ENCODE measurements around the gene DRD2. TPM values are rescaled to one million over a fixed set of nuclear protein-coding genes. Genes with fewer than 3 reads are reported as not detected.

Gene DRD2
- total RNA-seq, 2 donors from 2014 or later = not detected

GRCh38 chr11:113449743-113450142, 25.5 kb downstream of the DRD2 start:
- H3K27ac Mint-ChIP-seq = no peak overlapping the region
- H3K27me3 Mint-ChIP-seq = peaks cover 44% of the 10 kb centered on the region
- ATAC-seq = no peak
- no peaks in the 10 kb centered on the region for H3K36me3 Mint-ChIP-seq (ENCODE audit: low read depth)
- H3K9me3 ChIP-seq (ENCODE audit: control insufficient read depth, low read length, poor library complexity, severe bottlenecking) = no peaks in the 10 kb centered on the region
- H3K4me3 Mint-ChIP-seq = no peak overlapping the region
- no peak for DNase-seq
- peaks cover 3% of the 10 kb centered on the region for H3K4me1 Mint-ChIP-seq

DNA sequence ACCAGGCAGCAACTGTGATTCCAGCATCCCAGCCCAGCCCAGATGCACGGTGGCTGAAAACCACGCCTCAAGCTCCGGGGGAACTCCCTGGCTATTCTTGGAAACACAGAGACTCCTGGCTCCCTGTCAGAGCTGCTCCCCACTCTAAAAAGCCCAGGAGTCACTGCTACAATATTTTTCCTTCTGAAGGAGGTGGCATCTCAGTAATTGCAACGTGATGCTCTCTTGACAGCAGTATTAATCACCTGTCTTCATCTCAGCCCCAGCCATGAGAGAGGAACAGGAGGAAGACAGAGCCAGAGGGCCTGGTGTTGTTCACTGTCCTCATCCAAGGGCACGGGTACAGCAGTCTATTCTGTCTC, 26.9 kb downstream of the DRD2 start:
- Mint-ChIP-seq H3K27me3 (peaks cover 46% of the 10 kb centered on the region), H3K27ac (no peak overlapping the region), H3K4me1 (peaks cover 3% of the 10 kb centered on the region), H3K36me3 (ENCODE audit: low read depth) (no peaks in the 10 kb centered on the region), H3K4me3 (no peak overlapping the region)
- ATAC-seq (no peak), DNase-seq (no peak)
- H3K9me3 ChIP-seq (ENCODE audit: control insufficient read depth, low read length, poor library complexity, severe bottlenecking) = no peaks in the 10 kb centered on the region

DNA sequence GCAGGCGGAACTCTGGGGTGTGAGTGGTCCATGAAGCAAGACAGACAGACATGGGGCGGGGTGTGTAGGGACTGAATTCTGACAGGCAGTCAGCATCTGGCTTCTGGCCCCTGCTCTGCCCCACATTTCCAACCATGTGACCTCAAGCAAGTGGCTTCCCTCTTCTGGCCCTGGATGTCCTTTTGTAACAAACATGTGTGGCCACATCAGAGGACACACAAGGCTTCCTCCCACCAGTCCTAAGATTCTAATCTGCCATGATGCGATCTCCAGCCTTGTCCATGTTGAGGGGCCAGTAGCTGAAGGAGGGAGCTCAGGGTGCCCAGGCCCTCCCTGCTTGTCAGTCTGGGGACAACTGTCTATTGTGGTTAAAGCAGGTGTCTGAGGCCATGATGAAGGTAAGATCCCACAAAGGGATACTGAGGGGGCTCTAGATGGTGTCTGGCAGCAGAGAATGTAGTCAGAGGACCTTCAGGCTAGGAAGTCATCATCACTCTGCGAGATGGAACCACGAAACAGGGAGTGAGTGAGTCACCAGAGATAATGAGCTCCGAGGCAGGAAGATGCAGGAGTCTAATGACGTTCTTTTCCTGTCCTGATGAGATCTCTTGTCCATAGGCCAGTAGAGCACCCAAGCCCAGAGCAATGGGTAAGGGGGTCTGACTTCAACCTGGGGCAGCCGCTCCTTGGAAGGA, 27.4 kb downstream of the DRD2 start:
- no peaks in the 10 kb centered on the region for H3K36me3 Mint-ChIP-seq (ENCODE audit: low read depth)
- DNase-seq (no peak), ATAC-seq (no peak)
- H3K4me1 Mint-ChIP-seq = peaks cover 3% of the 10 kb centered on the region
- no peak overlapping the region for H3K27ac Mint-ChIP-seq
- peaks cover 49% of the 10 kb centered on the region for H3K27me3 Mint-ChIP-seq
- no peak overlapping the region for H3K4me3 Mint-ChIP-seq
- H3K9me3 ChIP-seq (ENCODE audit: control insufficient read depth, low read length, poor library complexity, severe bottlenecking) = no peaks in the 10 kb centered on the region

- ATAC-seq = no peak
- DNase-seq = no peak
- no peak overlapping the region for H3K27ac Mint-ChIP-seq
- peaks cover 3% of the 10 kb centered on the region for H3K4me1 Mint-ChIP-seq
- no peak overlapping the region for H3K4me3 Mint-ChIP-seq
- no peaks in the 10 kb centered on the region for H3K36me3 Mint-ChIP-seq (ENCODE audit: low read depth)
- peaks cover 57% of the 10 kb centered on the region for H3K27me3 Mint-ChIP-seq
- no peaks in the 10 kb centered on the region for H3K9me3 ChIP-seq (ENCODE audit: control insufficient read depth, low read length, poor library complexity, severe bottlenecking)
Observed at GRCh38 chr11:113446938-113447337, 28.3 kb downstream of the DRD2 start.

DNA sequence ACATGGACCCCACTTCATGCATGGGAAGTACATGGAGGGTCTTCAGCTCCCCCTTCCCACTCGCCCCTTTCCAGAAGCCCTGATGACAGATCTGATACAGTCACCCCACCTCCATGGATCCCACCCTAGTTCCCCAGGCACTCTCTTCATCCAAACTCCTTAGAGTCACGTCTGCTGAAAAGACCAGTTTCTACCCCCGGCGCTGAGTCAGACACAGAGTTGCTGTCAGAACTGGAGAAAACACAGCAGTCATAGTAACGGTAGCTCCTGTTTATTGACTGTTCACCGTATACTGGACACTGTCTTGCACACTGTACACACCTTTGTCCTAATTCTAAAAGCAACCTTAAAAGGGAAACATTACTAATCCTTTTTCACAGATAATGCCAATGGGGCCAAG, 29.1 kb downstream of the DRD2 start:
- H3K9me3 ChIP-seq (ENCODE audit: control insufficient read depth, low read length, poor library complexity, severe bottlenecking) = no peaks in the 10 kb centered on the region
- peaks cover 3% of the 10 kb centered on the region for H3K4me1 Mint-ChIP-seq
- DNase-seq = no peak
- no peak overlapping the region for H3K27ac Mint-ChIP-seq
- no peak for ATAC-seq
- H3K36me3 Mint-ChIP-seq (ENCODE audit: low read depth) = no peaks in the 10 kb centered on the region
- peaks cover 59% of the 10 kb centered on the region for H3K27me3 Mint-ChIP-seq
- no peak overlapping the region for H3K4me3 Mint-ChIP-seq

GRCh38 chr11:113444502-113445123, 30.6 kb downstream of the DRD2 start:
- ATAC-seq (no peak), DNase-seq (no peak)
- Mint-ChIP-seq H3K36me3 (ENCODE audit: low read depth) (no peaks in the 10 kb centered on the region), H3K27ac (no peak overlapping the region), H3K27me3 (peaks cover 70% of the 10 kb centered on the region), H3K4me3 (no peak overlapping the region), H3K4me1 (peaks cover 3% of the 10 kb centered on the region)
- H3K9me3 ChIP-seq (ENCODE audit: control insufficient read depth, low read length, poor library complexity, severe bottlenecking) = no peaks in the 10 kb centered on the region

DNA sequence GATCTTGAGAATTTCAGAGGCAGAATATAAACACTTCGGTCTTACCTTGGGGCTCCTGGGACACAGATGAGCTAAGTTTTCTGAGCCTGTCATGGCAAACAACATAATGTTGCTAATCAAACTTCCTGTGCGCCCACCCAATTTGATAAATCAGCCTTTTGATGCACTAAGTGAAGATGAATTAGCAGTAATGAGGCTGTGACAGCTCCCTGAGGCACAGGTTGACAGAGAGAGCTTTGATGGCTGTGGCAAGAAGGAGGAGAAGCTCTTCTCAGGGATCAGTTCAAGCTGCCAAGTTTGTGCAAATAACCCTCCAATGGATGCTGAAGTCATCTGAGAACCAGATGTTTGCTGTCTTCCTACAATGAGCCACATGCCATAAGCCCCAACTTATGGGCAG, 34.4 kb downstream of the DRD2 start:
- no peaks in the 10 kb centered on the region for H3K4me1 Mint-ChIP-seq
- H3K27ac Mint-ChIP-seq = no peak overlapping the region
- ATAC-seq (no peak), DNase-seq (no peak)
- H3K4me3 Mint-ChIP-seq = no peak overlapping the region
- no peaks in the 10 kb centered on the region for H3K9me3 ChIP-seq (ENCODE audit: control insufficient read depth, low read length, poor library complexity, severe bottlenecking)
- no peaks in the 10 kb centered on the region for H3K36me3 Mint-ChIP-seq (ENCODE audit: low read depth)
- H3K27me3 Mint-ChIP-seq = peaks cover 46% of the 10 kb centered on the region

- Mint-ChIP-seq H3K4me1 (peaks cover 4% of the 10 kb centered on the region), H3K27me3 (peaks cover 30% of the 10 kb centered on the region), H3K4me3 (no peak overlapping the region), H3K27ac (no peak overlapping the region), H3K36me3 (ENCODE audit: low read depth) (no peaks in the 10 kb centered on the region)
- no peaks in the 10 kb centered on the region for H3K9me3 ChIP-seq (ENCODE audit: control insufficient read depth, low read length, poor library complexity, severe bottlenecking)
- ATAC-seq = no peak
- DNase-seq = no peak
Observed at GRCh38 chr11:113436672-113437252, 38.4 kb downstream of the DRD2 start.

GRCh38 chr11:113435190-113435968, 39.8 kb downstream of the DRD2 start:
- no peak overlapping the region for H3K4me3 Mint-ChIP-seq
- peaks cover 4% of the 10 kb centered on the region for H3K4me1 Mint-ChIP-seq
- no peak for ATAC-seq
- no peak for DNase-seq
- no peak overlapping the region for H3K27ac Mint-ChIP-seq
- peaks cover 25% of the 10 kb centered on the region for H3K27me3 Mint-ChIP-seq
- no peaks in the 10 kb centered on the region for H3K9me3 ChIP-seq (ENCODE audit: control insufficient read depth, low read length, poor library complexity, severe bottlenecking)
- H3K36me3 Mint-ChIP-seq (ENCODE audit: low read depth) = no peaks in the 10 kb centered on the region

GRCh38 chr11:113431746-113432145, 43.5 kb downstream of the DRD2 start:
- H3K36me3 Mint-ChIP-seq (ENCODE audit: low read depth) = no peaks in the 10 kb centered on the region
- H3K27me3 Mint-ChIP-seq = peaks cover 19% of the 10 kb centered on the region
- no peak overlapping the region for H3K4me3 Mint-ChIP-seq
- H3K9me3 ChIP-seq (ENCODE audit: control insufficient read depth, low read length, poor library complexity, severe bottlenecking) = no peaks in the 10 kb centered on the region
- no peak overlapping the region for H3K27ac Mint-ChIP-seq
- no peak for DNase-seq
- no peak for ATAC-seq
- peaks cover 4% of the 10 kb centered on the region for H3K4me1 Mint-ChIP-seq

DNA sequence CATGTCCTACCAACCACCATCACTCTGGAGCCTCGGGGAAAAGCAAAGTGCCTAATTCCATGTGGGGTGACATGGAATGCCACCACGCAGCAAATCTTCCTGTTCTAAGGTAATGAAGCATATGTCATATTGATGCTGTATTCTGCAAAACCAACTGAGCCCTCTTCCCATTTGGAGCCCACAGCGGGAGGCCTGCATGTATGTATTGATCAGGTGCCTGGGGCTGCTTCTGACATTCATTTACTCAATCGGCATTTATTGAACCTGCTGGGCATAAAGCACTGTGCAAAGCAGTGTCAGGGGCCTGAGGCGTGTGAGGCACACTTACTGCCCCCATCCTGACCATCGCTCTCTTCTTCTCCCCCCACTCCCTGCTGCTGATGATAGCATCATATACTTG, 48.5 kb downstream of the DRD2 start:
- no peaks in the 10 kb centered on the region for H3K27me3 Mint-ChIP-seq
- no peak for ATAC-seq
- H3K9me3 ChIP-seq (ENCODE audit: control insufficient read depth, low read length, poor library complexity, severe bottlenecking) = no peaks in the 10 kb centered on the region
- no peak overlapping the region for H3K4me3 Mint-ChIP-seq
- no peaks in the 10 kb centered on the region for H3K36me3 Mint-ChIP-seq (ENCODE audit: low read depth)
- no peak for DNase-seq
- no peaks in the 10 kb centered on the region for H3K4me1 Mint-ChIP-seq
- H3K27ac Mint-ChIP-seq = no peak overlapping the region

- Mint-ChIP-seq H3K27ac (no peak overlapping the region), H3K36me3 (ENCODE audit: low read depth) (no peaks in the 10 kb centered on the region), H3K27me3 (peaks cover 29% of the 10 kb centered on the region), H3K4me3 (no peak overlapping the region), H3K4me1 (no peaks in the 10 kb centered on the region)
- no peak for DNase-seq
- no peaks in the 10 kb centered on the region for H3K9me3 ChIP-seq (ENCODE audit: control insufficient read depth, low read length, poor library complexity, severe bottlenecking)
- ATAC-seq = no peak
Observed at GRCh38 chr11:113420808-113421207, 54.4 kb downstream of the DRD2 start.

- H3K9me3 ChIP-seq (ENCODE audit: control insufficient read depth, low read length, poor library complexity, severe bottlenecking) = no peaks in the 10 kb centered on the region
- no peak for DNase-seq
- ATAC-seq = no peak
- no peak overlapping the region for H3K27ac Mint-ChIP-seq
- H3K4me3 Mint-ChIP-seq = no peak overlapping the region
- no peaks in the 10 kb centered on the region for H3K4me1 Mint-ChIP-seq
- H3K36me3 Mint-ChIP-seq (ENCODE audit: low read depth) = no peaks in the 10 kb centered on the region
- H3K27me3 Mint-ChIP-seq = peaks cover 29% of the 10 kb centered on the region
Observed at GRCh38 chr11:113419454-113420003, 55.7 kb downstream of the DRD2 start.

Measured in T-helper 17 cell (primary cell).